Progenitor cell of endocrine pancreas (in vitro differentiated cells): Measurements from ENCODE around the gene MT1M. TPM values are rescaled to one million over a fixed set of nuclear protein-coding genes. Genes with fewer than 3 reads are reported as not detected.

Experiments used
- DNase-seq: peaks from one replicate; pipeline ENCODE4 v3.0.0; 2021; ENCODE audit warnings: low spot score; ENCODE audit not compliant: unreplicated experiment
- H3K27ac Mint-ChIP-seq: 2 replicates; pipeline ENCODE4 v1.8.0; 2021; ENCODE audit warnings: mild to moderate bottlenecking, moderate library complexity, mixed read lengths
- H3K27me3 Mint-ChIP-seq: 2 replicates; pipeline ENCODE4 v1.8.0; 2021; ENCODE audit warnings: mixed read lengths
- H3K36me3 Mint-ChIP-seq: 2 replicates; pipeline ENCODE4 v1.8.0; 2022; ENCODE audit warnings: mixed read lengths; ENCODE audit not compliant: insufficient read depth
- H3K4me1 Mint-ChIP-seq: 2 replicates; pipeline ENCODE4 v1.8.0; 2021; ENCODE audit warnings: low read depth, mixed read lengths
- H3K4me3 Mint-ChIP-seq: 2 replicates; pipeline ENCODE4 v1.8.0; 2021; ENCODE audit warnings: low read depth, mild to moderate bottlenecking, moderate library complexity, mixed read lengths
- H3K9me3 Mint-ChIP-seq: 2 replicates; pipeline ENCODE4 v1.8.0; 2021; ENCODE audit warnings: low read depth, mixed read lengths
- total RNA-seq: library from RNA; stranded (reverse); gene quantifications from 2 replicates; pipeline ENCODE4 v1.2.1, GENCODE V29; 2021
- TF ChIP-seq, protein P1 (sequence below): fragments of 200-600 bp; sonication (generic); IDR thresholded peaks from one replicate; pipeline ENCODE4 v1.5.0; 2021; ENCODE audit warnings: antibody characterized with exemption, mild to moderate bottlenecking; ENCODE audit not compliant: unreplicated experiment

Gene MT1M
- total RNA-seq, 1 donor from 2014 or later = not detected

DNA sequence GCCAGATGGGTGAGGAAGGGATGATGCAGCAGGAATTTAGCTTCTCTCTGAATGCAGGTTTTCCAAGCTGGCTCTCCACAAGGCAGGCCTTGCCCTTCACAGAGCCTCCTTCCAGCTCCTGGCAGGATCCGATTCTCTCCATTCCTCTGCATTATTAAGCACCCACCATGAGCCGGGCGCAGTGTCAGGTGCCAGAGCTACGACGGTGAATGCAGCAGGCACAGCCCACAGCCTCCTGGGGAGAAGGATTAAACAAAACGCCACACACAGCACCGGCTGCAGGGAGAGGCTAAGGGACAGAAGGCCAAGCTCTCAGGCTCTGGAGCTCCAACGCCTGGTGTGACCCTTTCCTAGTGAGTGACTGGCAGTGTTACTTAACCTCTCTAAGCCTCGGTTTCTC is 31.1 kb upstream of the MT1M start:
- H3K27ac Mint-ChIP-seq = no peak overlapping the region
- no peaks in the 10 kb centered on the region for H3K36me3 Mint-ChIP-seq
- no peak overlapping the region for H3K4me3 Mint-ChIP-seq
- H3K27me3 Mint-ChIP-seq = peaks cover 63% of the 10 kb centered on the region
- no peaks in the 10 kb centered on the region for H3K4me1 Mint-ChIP-seq
- TF ChIP-seq, protein P1, sequence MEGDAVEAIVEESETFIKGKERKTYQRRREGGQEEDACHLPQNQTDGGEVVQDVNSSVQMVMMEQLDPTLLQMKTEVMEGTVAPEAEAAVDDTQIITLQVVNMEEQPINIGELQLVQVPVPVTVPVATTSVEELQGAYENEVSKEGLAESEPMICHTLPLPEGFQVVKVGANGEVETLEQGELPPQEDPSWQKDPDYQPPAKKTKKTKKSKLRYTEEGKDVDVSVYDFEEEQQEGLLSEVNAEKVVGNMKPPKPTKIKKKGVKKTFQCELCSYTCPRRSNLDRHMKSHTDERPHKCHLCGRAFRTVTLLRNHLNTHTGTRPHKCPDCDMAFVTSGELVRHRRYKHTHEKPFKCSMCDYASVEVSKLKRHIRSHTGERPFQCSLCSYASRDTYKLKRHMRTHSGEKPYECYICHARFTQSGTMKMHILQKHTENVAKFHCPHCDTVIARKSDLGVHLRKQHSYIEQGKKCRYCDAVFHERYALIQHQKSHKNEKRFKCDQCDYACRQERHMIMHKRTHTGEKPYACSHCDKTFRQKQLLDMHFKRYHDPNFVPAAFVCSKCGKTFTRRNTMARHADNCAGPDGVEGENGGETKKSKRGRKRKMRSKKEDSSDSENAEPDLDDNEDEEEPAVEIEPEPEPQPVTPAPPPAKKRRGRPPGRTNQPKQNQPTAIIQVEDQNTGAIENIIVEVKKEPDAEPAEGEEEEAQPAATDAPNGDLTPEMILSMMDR = no peak
- peaks cover 4% of the 10 kb centered on the region for H3K9me3 Mint-ChIP-seq
- no peak for DNase-seq

DNA sequence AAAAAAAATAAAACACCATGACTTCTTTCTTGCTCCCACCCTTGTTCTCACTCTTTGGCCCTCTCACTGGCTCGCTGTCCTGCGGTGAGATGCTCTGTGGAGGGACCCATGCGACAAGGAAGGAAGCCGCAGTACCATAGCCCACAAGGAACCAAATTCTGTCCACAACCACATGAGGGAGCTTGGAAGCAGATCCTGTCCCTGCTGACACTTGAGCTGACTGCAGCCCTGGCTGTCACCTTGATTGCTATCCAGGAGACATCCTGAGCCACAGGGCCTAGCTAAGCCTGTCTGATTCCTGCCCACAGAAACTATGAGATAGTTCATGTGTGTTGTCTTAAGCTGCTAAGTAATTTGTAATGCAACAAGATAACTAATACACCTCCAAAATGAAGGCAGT is 28.9 kb upstream of the MT1M start:
- Mint-ChIP-seq H3K27me3 (peaks cover 66% of the 10 kb centered on the region), H3K27ac (no peak overlapping the region), H3K4me1 (no peaks in the 10 kb centered on the region), H3K4me3 (no peak overlapping the region), H3K36me3 (no peaks in the 10 kb centered on the region), H3K9me3 (no peaks in the 10 kb centered on the region)
- no peak for DNase-seq
- TF ChIP-seq, protein P1 = peak; percentile 40

DNA sequence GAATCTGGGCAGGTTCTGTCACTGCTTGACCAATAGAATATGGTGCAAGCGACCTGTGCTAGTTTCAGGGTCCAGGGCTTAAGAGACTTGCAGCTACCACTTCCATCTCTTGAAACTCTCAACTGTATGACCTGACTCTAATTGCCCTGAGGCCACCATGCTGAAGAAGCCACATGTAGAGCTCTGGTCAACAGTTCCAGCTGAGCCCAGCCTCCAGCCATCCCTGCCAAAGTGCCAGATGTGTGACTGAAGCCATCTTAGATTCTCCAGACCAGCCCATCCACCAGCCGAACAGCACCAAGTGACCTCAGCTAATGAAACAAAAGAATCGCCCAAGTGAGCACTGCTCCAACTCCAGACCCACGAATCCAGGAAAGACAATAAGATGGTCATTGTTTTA is 27.5 kb upstream of the MT1M start:
- Mint-ChIP-seq H3K36me3 (no peaks in the 10 kb centered on the region), H3K4me1 (peaks cover 6% of the 10 kb centered on the region), H3K4me3 (no peak overlapping the region), H3K9me3 (no peaks in the 10 kb centered on the region), H3K27me3 (peaks cover 80% of the 10 kb centered on the region), H3K27ac (no peak overlapping the region)
- DNase-seq = no peak
- TF ChIP-seq, protein P1 = no peak

DNA sequence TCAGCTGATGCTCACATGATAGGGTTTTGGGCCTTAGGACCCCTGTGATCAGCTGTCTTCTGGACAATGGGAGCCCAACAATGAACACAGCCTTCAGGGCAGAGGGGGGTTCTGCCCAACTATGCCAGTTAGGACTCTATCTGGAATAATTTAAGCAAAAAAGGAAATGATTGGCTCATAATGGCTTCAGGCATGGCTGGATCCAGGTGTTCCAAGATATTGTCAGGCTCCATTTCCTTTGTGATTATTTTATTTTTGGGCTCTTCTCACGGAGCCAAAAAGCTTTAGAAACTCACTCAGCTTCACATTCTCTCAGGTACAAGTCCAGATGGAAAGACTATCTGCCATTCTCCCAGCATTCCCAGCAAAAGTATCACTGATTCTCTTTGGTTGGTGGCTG is 27.0 kb upstream of the MT1M start:
- H3K36me3 Mint-ChIP-seq = no peaks in the 10 kb centered on the region
- no peaks in the 10 kb centered on the region for H3K9me3 Mint-ChIP-seq
- DNase-seq = no peak
- H3K27me3 Mint-ChIP-seq = peaks cover 81% of the 10 kb centered on the region
- peaks cover 6% of the 10 kb centered on the region for H3K4me1 Mint-ChIP-seq
- TF ChIP-seq, protein P1 = no peak
- H3K27ac Mint-ChIP-seq = no peak overlapping the region
- no peak overlapping the region for H3K4me3 Mint-ChIP-seq

DNA sequence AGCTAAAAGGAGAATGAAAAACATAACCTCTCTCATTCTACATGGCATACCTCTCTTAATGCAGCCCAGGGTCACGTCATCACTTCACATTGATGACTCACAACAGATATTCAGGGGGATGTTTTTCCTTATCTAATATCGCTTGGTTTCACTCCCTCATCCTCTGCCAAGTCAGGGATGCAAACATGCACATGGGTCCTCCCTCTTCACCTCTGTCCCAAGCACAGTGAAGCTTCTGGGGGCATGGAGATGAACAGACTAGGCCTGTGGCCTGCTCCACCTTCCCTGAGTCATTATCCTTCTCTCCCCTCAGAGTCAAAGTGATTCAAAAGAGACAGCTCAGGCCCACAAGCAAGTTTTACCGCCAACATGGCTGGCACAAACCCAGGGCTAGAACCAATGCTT is 26.4 kb upstream of the MT1M start:
- H3K4me3 Mint-ChIP-seq = no peak overlapping the region
- no peaks in the 10 kb centered on the region for H3K36me3 Mint-ChIP-seq
- H3K27me3 Mint-ChIP-seq = peaks cover 81% of the 10 kb centered on the region
- TF ChIP-seq, protein P1 = no peak
- H3K9me3 Mint-ChIP-seq = no peaks in the 10 kb centered on the region
- H3K4me1 Mint-ChIP-seq = peaks cover 6% of the 10 kb centered on the region
- H3K27ac Mint-ChIP-seq = no peak overlapping the region
- DNase-seq = no peak
